ENCODE data around the gene CRHR1. TPM values are rescaled to one million over a fixed set of nuclear protein-coding genes. Genes with fewer than 3 reads are reported as not detected.
"Not testable (repeated sequence)": the region's sequence is repeated elsewhere in the genome, so short reads cannot be mapped to it uniquely, and the experiment has no call there.

CRHR1 gene
- polyA plus RNA-seq = under 1 TPM in 2 of 3 donors, not detected in 1; 0.10 to 0.67 TPM

GRCh38 chr17:45784293-45784740, at the start of gene CRHR1:
Gene CRHR1 (plus strand): TSS chr17:45784320. CDS start chr17:45784545, 225 bp downstream.
- no peak within 1 kb of the TSS for H3K27ac ChIP-seq (ENCODE audit: low read depth, low read length)
- whole genome bisulfite sequencing, 3 donors = 0 to 2% (median 0%) methylated on average over 24 to 55 of the region's 56 CpGs

DNA sequence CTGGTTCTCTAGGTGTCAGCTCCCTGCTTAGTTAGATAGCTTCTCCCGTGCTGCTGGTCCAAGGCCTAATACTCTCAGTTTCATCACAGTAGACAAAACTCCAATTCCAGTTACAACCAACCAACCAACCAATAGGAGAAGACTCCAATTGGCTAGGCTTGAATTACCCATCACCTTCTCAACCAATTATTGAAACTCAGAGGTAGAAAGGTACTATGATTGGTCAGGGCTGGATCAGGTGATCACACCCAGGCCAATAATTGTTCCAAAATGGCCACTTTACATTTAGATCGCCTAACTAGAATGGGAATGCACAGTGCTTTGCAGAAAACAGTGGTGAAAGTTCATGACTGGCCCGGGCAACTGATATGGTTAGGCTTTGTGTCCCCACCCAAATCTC, 49.5 kb upstream of the CRHR1 start:
- no peak overlapping the region for H3K27ac ChIP-seq (ENCODE audit: low read depth, low read length)
- 81 to 86% (median 84%) methylated on average over 3 of the region's 3 CpGs for WGBS, 3 donors

GRCh38 chr17:45735488-45735887, 48.6 kb upstream of the CRHR1 start:
- H3K27ac ChIP-seq (ENCODE audit: low read depth, low read length) = no peak overlapping the region
- 0 to 46% (median 22%) methylated on average over 1 of the region's 1 CpG for WGBS, 3 donors

- WGBS, 3 donors = 89 to 96% (median 95%) methylated on average over 2 of the region's 2 CpGs
- H3K27ac ChIP-seq (ENCODE audit: low read depth, low read length) = no peak overlapping the region
These were observed 44.3 kb upstream of the CRHR1 start for GRCh38 chr17:45739786-45740185.

DNA sequence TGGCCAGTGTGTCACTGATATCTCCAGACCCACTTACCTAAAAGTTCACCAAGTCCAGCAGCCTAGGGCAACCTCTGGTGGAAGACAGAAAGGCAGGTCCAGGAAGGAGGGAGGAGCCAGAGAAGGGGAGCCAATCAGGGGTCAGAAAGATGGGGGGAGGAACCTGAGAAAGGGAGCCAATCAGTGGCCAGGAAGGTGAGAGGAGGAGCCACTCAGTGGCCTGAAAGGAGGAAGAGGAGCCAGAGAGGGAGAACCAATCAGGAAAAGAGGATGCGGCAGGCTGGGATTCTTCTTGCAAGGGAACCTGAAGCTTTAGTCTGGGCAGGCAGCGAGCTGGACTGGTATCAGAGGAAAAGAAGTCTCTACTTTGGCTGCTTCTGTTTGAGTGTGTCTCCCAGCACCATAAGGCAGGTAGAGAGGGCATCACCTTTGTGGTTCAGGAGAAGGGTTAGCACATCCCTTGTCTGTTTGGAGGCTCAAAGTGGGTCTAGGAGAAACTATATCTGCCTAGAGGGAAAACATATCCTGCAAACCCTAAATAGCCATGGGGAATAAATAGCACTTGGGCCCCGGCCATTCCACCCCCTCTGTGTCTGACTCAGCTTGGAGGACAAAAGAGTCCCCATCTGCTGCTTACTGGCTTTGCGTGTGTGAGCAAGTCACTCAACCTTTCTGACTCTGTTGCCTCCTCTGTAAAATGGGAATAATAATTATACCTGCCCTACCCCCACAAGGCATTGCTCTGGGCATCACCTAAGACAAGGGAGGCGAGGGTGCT, 43.4 kb upstream of the CRHR1 start:
- WGBS, 3 donors = 53 to 58% (median 57%) methylated on average over 5 of the region's 5 CpGs
- H3K27ac ChIP-seq (ENCODE audit: low read depth, low read length) = no peak overlapping the region

GRCh38 chr17:45742251-45742650, 41.9 kb upstream of the CRHR1 start:
- H3K27ac ChIP-seq (ENCODE audit: low read depth, low read length) = no peak overlapping the region
- 90 to 93% (median 90%) methylated on average over 1 of the region's 1 CpG for WGBS, 3 donors

- 68 to 73% (median 72%) methylated on average over 4 of the region's 4 CpGs for WGBS, 3 donors
- H3K27ac ChIP-seq (ENCODE audit: low read depth, low read length) = no peak overlapping the region
These were observed 40.3 kb upstream of the CRHR1 start for GRCh38 chr17:45743626-45744326.

GRCh38 chr17:45744826-45745225, 39.3 kb upstream of the CRHR1 start:
- 68 to 83% (median 76%) methylated on average over 4 of the region's 4 CpGs for WGBS, 3 donors
- not testable (repeated sequence) for H3K27ac ChIP-seq (ENCODE audit: low read depth, low read length)

- H3K27ac ChIP-seq (ENCODE audit: low read depth, low read length) = no peak overlapping the region
- WGBS, 3 donors = 51 to 66% (median 59%) methylated on average over 11 of the region's 11 CpGs
These were observed 38.3 kb upstream of the CRHR1 start for GRCh38 chr17:45745601-45746494.

GRCh38 chr17:45747911-45748310, 36.2 kb upstream of the CRHR1 start:
- 35 to 54% (median 44%) methylated on average over 6 of the region's 6 CpGs for WGBS, 3 donors

GRCh38 chr17:45748731-45749310, 35.3 kb upstream of the CRHR1 start:
- WGBS, 3 donors = 61 to 76% (median 65%) methylated on average over 11 of the region's 11 CpGs

More at GRCh38 chr17:45747911-45748310, 36.2 kb upstream of the CRHR1 start:
- H3K27ac ChIP-seq (ENCODE audit: low read depth, low read length) = no peak overlapping the region

GRCh38 chr17:45749831-45750335, 34.2 kb upstream of the CRHR1 start:
- H3K27ac ChIP-seq (ENCODE audit: low read depth, low read length) = no peak overlapping the region
- WGBS, 3 donors = 90 to 96% (median 96%) methylated on average over 4 of the region's 4 CpGs

More at GRCh38 chr17:45748731-45749310, 35.3 kb upstream of the CRHR1 start:
- H3K27ac ChIP-seq (ENCODE audit: low read depth, low read length) = no peak overlapping the region

- no peak overlapping the region for H3K27ac ChIP-seq (ENCODE audit: low read depth, low read length)
- WGBS, 3 donors = 79 to 89% (median 83%) methylated on average over 15 of the region's 15 CpGs
These were observed 33.2 kb upstream of the CRHR1 start for GRCh38 chr17:45750779-45751440.

- 64 to 84% (median 72%) methylated on average over 10 of the region's 10 CpGs for WGBS, 3 donors
These were observed 32.7 kb upstream of the CRHR1 start for GRCh38 chr17:45751466-45751865.

GRCh38 chr17:45752246-45752645, 31.9 kb upstream of the CRHR1 start:
- WGBS, 3 donors = 75 to 83% (median 82%) methylated on average over 9 of the region's 9 CpGs
- no peak overlapping the region for H3K27ac ChIP-seq (ENCODE audit: low read depth, low read length)

More at GRCh38 chr17:45751466-45751865, 32.7 kb upstream of the CRHR1 start:
- H3K27ac ChIP-seq (ENCODE audit: low read depth, low read length) = no peak overlapping the region

- WGBS, 3 donors = 44 to 58% (median 50%) methylated on average over 7 of the region's 7 CpGs
- no peak overlapping the region for H3K27ac ChIP-seq (ENCODE audit: low read depth, low read length)
These were observed 30.4 kb upstream of the CRHR1 start for GRCh38 chr17:45753645-45754225.

GRCh38 chr17:45755050-45755449, 29.1 kb upstream of the CRHR1 start:
- WGBS, 3 donors = 74 to 88% (median 83%) methylated on average over 8 of the region's 8 CpGs
- no peak overlapping the region for H3K27ac ChIP-seq (ENCODE audit: low read depth, low read length)

Measured in adipose tissue (tissue), 3 donors.